GM12878 (cell line): ENCODE results near the gene GCC1. TPM values are rescaled to one million over a fixed set of nuclear protein-coding genes. Genes with fewer than 3 reads are reported as not detected.
A peak's percentile ranks its signal among the peaks of the same experiment; 100 is the strongest.

ENCODE experiments used
- ATAC-seq: fragments of 200-7000 bp; cut with Tn5 transposase; 3 replicates; pipeline ENCODE4 v1.9.1; 2020; ENCODE audit warnings: mild to moderate bottlenecking, moderate library complexity
- BruUV-seq: library from RNA; stranded (reverse); fragments of 400-500 nt; replicated peaks from 2 replicates; lab custom pipeline; 2021; lab: Mats Ljungman, UMichigan
- CTCF ChIA-PET: fragments of 300-600 bp; sonication (Branson Sonifier 250); formaldehyde crosslinking; extraction: SDS; loops from one replicate; lab custom pipeline; 2021; ENCODE audit warnings: inconsistent platforms; lab: Yijun Ruan, JAX
- POLR2A ChIA-PET: fragments of 350-600 bp; formaldehyde crosslinking; extraction: SDS; loops from one replicate; lab custom pipeline; 2021; ENCODE audit warnings: inconsistent platforms; lab: Charles Lee
- RAD21 ChIA-PET: fragments of 300-600 bp; sonication (Branson Sonifier 250); formaldehyde crosslinking; loops from one replicate; lab custom pipeline; 2023; ENCODE audit warnings: antibody characterized with exemption; ENCODE audit not compliant: unreplicated experiment; lab: Charles Lee
- SMC1A ChIA-PET: fragments of 300-600 bp; sonication (Branson Sonifier 250); formaldehyde crosslinking; loops from one replicate; lab custom pipeline; 2023; ENCODE audit not compliant: unreplicated experiment, uncharacterized antibody; lab: Charles Lee
- DNase-seq: peaks from one replicate; pipeline ENCODE4 v3.0.0-alpha.2; 2011; ENCODE audit warnings: low read depth, low spot score
- FAIRE-seq: peaks from 3 replicates; lab custom pipeline; 2011; peaks lifted over from hg19 to GRCh38; lab: Jason Lieb, UNC
- H2AFZ ChIP-seq: 2 replicates; pipeline ENCODE4 v1.6.0; 2011; ENCODE audit warnings: low read depth, low read length, control low read depth; ENCODE audit not compliant: control insufficient read depth
- H3K27ac ChIP-seq: 2 replicates; pipeline ENCODE4 v1.5.1; 2011; ENCODE audit warnings: control low read depth; ENCODE audit not compliant: control insufficient read depth, insufficient read depth
- H3K27me3 ChIP-seq, 2 experiments: replicated peaks in 1 of 2; 2 replicates each; pipeline versions ENCODE4 v1.6.0 to v1.6.1; 2011; ENCODE audit warnings: low read length in 1 of 2; ENCODE audit not compliant: control insufficient read depth in 2 of 2, insufficient read depth in 2 of 2
- H3K36me3 ChIP-seq, 2 experiments: 2 replicates each; pipeline ENCODE4 v1.5.1; 2011; ENCODE audit warnings: low read length in 1 of 2; ENCODE audit not compliant: control insufficient read depth in 2 of 2, insufficient read depth in 2 of 2
- H3K4me1 ChIP-seq: 2 replicates; pipeline ENCODE4 v1.6.1; 2011; ENCODE audit warnings: mild to moderate bottlenecking, low read length, moderate library complexity, mixed read lengths; ENCODE audit not compliant: control insufficient read depth, insufficient read depth
- H3K4me2 ChIP-seq: 2 replicates; pipeline ENCODE4 v1.6.0; 2011; ENCODE audit warnings: control low read depth; ENCODE audit not compliant: control insufficient read depth, insufficient read depth
- H3K4me3 ChIP-seq: fragments of 200-600 bp; sonication (generic); 2 replicates; pipeline ENCODE4 v1.5.1; 2016
- H3K79me2 ChIP-seq: 2 replicates; pipeline ENCODE4 v1.6.0; 2011; ENCODE audit warnings: low read length; ENCODE audit not compliant: control insufficient read depth, insufficient read depth
- H3K9ac ChIP-seq: 2 replicates; pipeline ENCODE4 v1.8.0; 2011; ENCODE audit warnings: low read length, control low read depth, mixed read lengths; ENCODE audit not compliant: control insufficient read depth, insufficient read depth
- H3K9me3 ChIP-seq: replicated peaks from 3 replicates; pipeline ENCODE4 v1.5.1; 2011; ENCODE audit warnings: mild to moderate bottlenecking, low read length; ENCODE audit not compliant: control insufficient read depth, insufficient read depth
- H4K20me1 ChIP-seq: 2 replicates; pipeline ENCODE4 v1.6.0; 2011; ENCODE audit not compliant: control insufficient read depth, insufficient read depth
- ASH2L ChIP-seq: fragments of 300-600, 200-600 bp; sonication (generic); IDR thresholded peaks from 2 replicates; pipeline ENCODE4 v1.6.1; 2017; ENCODE audit warnings: low read depth, mild to moderate bottlenecking, borderline replicate concordance
- CHD4 ChIP-seq: fragments of 200-600 bp; sonication (generic); IDR thresholded peaks from 2 replicates; pipeline ENCODE4 v1.6.1; 2016; ENCODE audit warnings: mild to moderate bottlenecking
- EGR1 ChIP-seq, 2 experiments: IDR thresholded peaks; 1 replicate in 1 of 2; 2 replicates in 1 of 2; pipeline ENCODE4 v1.6.1; 2011 to 2012; ENCODE audit warnings: low read depth in 2 of 2, low read length in 2 of 2, borderline replicate concordance in 1 of 2, mild to moderate bottlenecking in 1 of 2, moderate library complexity in 1 of 2
- ESRRA ChIP-seq: IDR thresholded peaks from 2 replicates; pipeline ENCODE4 v1.6.1; 2012; ENCODE audit warnings: mild to moderate bottlenecking, low read length, improper control_type of control experiment
- IKZF2 ChIP-seq, 2 experiments: fragments of 450-650 bp; IDR thresholded peaks; 2 replicates each; pipeline ENCODE4 v1.6.1; 2017; ENCODE audit warnings: mild to moderate bottlenecking in 2 of 2, moderate library complexity in 2 of 2
- MXI1 ChIP-seq: fragments of 150-350 bp; IDR thresholded peaks from 2 replicates; pipeline ENCODE4 v1.6.1; 2011; ENCODE audit warnings: low read depth, mild to moderate bottlenecking, inconsistent platforms, low read length, improper control_type of control experiment
- NBN ChIP-seq: fragments of 450-650 bp; IDR thresholded peaks from 2 replicates; pipeline ENCODE4 v1.6.1; 2016
- NFIC ChIP-seq: IDR thresholded peaks from 2 replicates; pipeline ENCODE4 v1.6.1; 2012; ENCODE audit warnings: low read depth, mild to moderate bottlenecking, inconsistent platforms, low read length, moderate library complexity
- SMC3 ChIP-seq: IDR thresholded peaks from 2 replicates; pipeline ENCODE4 v1.6.1; 2011; ENCODE audit warnings: low read length, improper control_type of control experiment, borderline replicate concordance
- SUZ12 ChIP-seq: fragments of 200-600 bp; sonication (generic); IDR thresholded peaks from one replicate; pipeline ENCODE4 v1.6.1; 2018; ENCODE audit warnings: antibody characterized with exemption, mild to moderate bottlenecking; ENCODE audit not compliant: unreplicated experiment
- TBL1XR1 ChIP-seq: IDR thresholded peaks from 2 replicates; pipeline ENCODE4 v1.6.1; 2012; ENCODE audit warnings: low read depth, low read length, improper control_type of control experiment
- WGBS: methylation state at CpG from one replicate; pipeline ENCODE4 v1.1.6; 2016; ENCODE audit warnings: low lambda C conversion rate; ENCODE audit not compliant: insufficient replicate concordance, insufficient coverage; ENCODE audit errors: missing lambda C conversion rate; 5-methylcytosine and 5-hydroxymethylcytosine counted together
- in situ Hi-C: fragments of 300-500 bp; cut with MboI; formaldehyde crosslinking; loops from 9 replicates; pipeline ENCODE4 v1.14.3; 2018; ENCODE audit warnings: mixed read lengths
- intact Hi-C: fragments of 100-400 bp; cut with micrococcal nuclease; formaldehyde crosslinking; loops from one replicate; pipeline ENCODE4 v1.14.2; 2022; ENCODE audit not compliant: unreplicated experiment
- polyA plus RNA-seq, 11 experiments: library from polyadenylated mRNA; depleted of rRNA in 4 of 11; unstranded in 6 of 11; stranded (reverse) in 5 of 11; fragments of >200 nt; fragmentation: Nextera tagmentation in 4 of 11; fragmentation: Illumina TruSeq in 1 of 11; extraction: Ambion mirVana in 4 of 11; extraction: Trizol in 1 of 11; gene quantifications; 1 replicate in 1 of 11; 2 replicates in 10 of 11; pipeline versions ENCODE4 v1.2.1 to v1.2.3, GENCODE V29; 2011 to 2016; ENCODE audit warnings: inconsistent platforms in 2 of 11, missing spikeins in 2 of 11, low read depth in 1 of 11
- total RNA-seq, 4 experiments: library from RNA; depleted of rRNA in 3 of 4; stranded (reverse); fragments of >200 nt in 3 of 4; fragmentation: Illumina TruSeq in 1 of 4; extraction: Trizol in 1 of 4; gene quantifications; 2 replicates each; pipeline versions ENCODE4 v1.2.1 to v1.2.3, GENCODE V29; 2013 to 2021
- TF ChIP-seq, protein P1 (sequence below): fragments of 450-650 bp; IDR thresholded peaks from 2 replicates; pipeline ENCODE4 v1.6.1; 2018; ENCODE audit warnings: mild to moderate bottlenecking, low read depth, moderate library complexity; ENCODE audit not compliant: partially characterized antibody
- TF ChIP-seq, protein P2 (sequence below): fragments of 450-650 bp; IDR thresholded peaks from 2 replicates; pipeline ENCODE4 v1.6.1; 2016; ENCODE audit warnings: mild to moderate bottlenecking, moderate library complexity, borderline replicate concordance
- TF ChIP-seq, protein P3 (sequence below): fragments of 450-650 bp; formaldehyde crosslinking; IDR thresholded peaks from 2 replicates; pipeline ENCODE4 v1.4.0; 2022; ENCODE audit warnings: mild to moderate bottlenecking, moderate library complexity

GCC1 gene
- total and polyA plus RNA-seq, 10 of the 15 experiments (the other 5 are each of a cell fraction or from before 2014, with no cell fraction given): 1.8 to 17.2 (median 9.0) TPM

DNA sequence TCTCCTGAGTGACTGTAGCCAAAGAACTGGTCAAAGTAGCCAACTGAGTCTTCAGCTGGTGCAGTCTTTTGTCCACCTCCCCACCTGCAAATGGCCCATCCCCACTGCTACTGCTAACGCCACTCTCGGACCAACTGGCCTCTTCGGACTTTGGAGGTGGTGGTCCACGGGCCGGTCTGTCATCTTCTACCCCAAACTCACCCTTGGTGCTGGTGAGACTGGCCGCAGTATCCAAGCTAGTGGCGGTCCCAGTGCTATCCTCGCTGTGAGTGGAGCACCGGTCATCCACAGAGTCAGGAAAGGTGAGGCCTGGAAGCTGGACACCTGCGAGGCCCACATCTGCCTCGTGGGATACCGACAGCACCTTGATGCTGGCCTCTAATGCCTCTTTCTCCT lies 750 bp downstream of the GCC1 start:
- H3K27ac ChIP-seq: peak overlapping the region; percentile 74
- peak overlapping the region; percentile 97 for H3K4me3 ChIP-seq
- POLR2A ChIA-PET: interaction anchor here (1.0 to 2.5 kb wide), 2 partner anchors 82 to 196 kb away, joined by 3 to 5 read pairs; no protein-coding TSS in a partner anchor
- peaks cover 30% of the 10 kb centered on the region for H3K79me2 ChIP-seq
- CTCF ChIA-PET: interaction anchor here (1.7 to 4.2 kb wide), 2 partner anchors 9 to 44 kb away, joined by 4 to 17 read pairs; partner anchors contain the start of gene FSCN3
- FAIRE-seq: no peak
- H3K27me3 ChIP-seq: no peaks in the 10 kb centered on the region
- SMC1A ChIA-PET: no interaction called here
- intact Hi-C loops: no loop called here
- no peaks in the 10 kb centered on the region for H3K9me3 ChIP-seq
- no peaks in the 10 kb centered on the region for H4K20me1 ChIP-seq
- H3K4me1 ChIP-seq: peaks cover 15% of the 10 kb centered on the region
- peaks cover 3 to 5% of the 10 kb centered on the region in 2 experiments; a peak in 3 of 4 replicates for H3K36me3 ChIP-seq
- H3K4me2 ChIP-seq: peak overlapping the region; percentile 99
- RAD21 ChIA-PET: interaction anchor here (2.0 to 2.5 kb wide), 2 partner anchors 36 to 67 kb away, joined by 5 read pairs; no protein-coding TSS in a partner anchor
- no peak for DNase-seq
- no TSS peak for BruUV-seq
- ATAC-seq: no peak
- H3K9ac ChIP-seq: peak overlapping the region; percentile 91
- H2AFZ ChIP-seq: peak overlapping the region; percentile 94; the same call in 1 of the 2 replicates
- WGBS: 26% methylated on average over 12 of the region's 12 CpGs
- in situ Hi-C loops: no loop called here
- TF ChIP-seq CHD4: no peak
- TF ChIP-seq, protein P1, sequence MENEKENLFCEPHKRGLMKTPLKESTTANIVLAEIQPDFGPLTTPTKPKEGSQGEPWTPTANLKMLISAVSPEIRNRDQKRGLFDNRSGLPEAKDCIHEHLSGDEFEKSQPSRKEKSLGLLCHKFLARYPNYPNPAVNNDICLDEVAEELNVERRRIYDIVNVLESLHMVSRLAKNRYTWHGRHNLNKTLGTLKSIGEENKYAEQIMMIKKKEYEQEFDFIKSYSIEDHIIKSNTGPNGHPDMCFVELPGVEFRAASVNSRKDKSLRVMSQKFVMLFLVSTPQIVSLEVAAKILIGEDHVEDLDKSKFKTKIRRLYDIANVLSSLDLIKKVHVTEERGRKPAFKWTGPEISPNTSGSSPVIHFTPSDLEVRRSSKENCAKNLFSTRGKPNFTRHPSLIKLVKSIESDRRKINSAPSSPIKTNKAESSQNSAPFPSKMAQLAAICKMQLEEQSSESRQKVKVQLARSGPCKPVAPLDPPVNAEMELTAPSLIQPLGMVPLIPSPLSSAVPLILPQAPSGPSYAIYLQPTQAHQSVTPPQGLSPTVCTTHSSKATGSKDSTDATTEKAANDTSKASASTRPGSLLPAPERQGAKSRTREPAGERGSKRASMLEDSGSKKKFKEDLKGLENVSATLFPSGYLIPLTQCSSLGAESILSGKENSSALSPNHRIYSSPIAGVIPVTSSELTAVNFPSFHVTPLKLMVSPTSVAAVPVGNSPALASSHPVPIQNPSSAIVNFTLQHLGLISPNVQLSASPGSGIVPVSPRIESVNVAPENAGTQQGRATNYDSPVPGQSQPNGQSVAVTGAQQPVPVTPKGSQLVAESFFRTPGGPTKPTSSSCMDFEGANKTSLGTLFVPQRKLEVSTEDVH: no peak
- no peak for TF ChIP-seq ASH2L
- no peak for TF ChIP-seq NFIC
- no peak for TF ChIP-seq IKZF2 (IDR thresholded peaks at IDR 0.05)
- TF ChIP-seq SUZ12: no peak
- no peak for TF ChIP-seq TBL1XR1
- no peak for TF ChIP-seq MXI1
- TF ChIP-seq, protein P2, sequence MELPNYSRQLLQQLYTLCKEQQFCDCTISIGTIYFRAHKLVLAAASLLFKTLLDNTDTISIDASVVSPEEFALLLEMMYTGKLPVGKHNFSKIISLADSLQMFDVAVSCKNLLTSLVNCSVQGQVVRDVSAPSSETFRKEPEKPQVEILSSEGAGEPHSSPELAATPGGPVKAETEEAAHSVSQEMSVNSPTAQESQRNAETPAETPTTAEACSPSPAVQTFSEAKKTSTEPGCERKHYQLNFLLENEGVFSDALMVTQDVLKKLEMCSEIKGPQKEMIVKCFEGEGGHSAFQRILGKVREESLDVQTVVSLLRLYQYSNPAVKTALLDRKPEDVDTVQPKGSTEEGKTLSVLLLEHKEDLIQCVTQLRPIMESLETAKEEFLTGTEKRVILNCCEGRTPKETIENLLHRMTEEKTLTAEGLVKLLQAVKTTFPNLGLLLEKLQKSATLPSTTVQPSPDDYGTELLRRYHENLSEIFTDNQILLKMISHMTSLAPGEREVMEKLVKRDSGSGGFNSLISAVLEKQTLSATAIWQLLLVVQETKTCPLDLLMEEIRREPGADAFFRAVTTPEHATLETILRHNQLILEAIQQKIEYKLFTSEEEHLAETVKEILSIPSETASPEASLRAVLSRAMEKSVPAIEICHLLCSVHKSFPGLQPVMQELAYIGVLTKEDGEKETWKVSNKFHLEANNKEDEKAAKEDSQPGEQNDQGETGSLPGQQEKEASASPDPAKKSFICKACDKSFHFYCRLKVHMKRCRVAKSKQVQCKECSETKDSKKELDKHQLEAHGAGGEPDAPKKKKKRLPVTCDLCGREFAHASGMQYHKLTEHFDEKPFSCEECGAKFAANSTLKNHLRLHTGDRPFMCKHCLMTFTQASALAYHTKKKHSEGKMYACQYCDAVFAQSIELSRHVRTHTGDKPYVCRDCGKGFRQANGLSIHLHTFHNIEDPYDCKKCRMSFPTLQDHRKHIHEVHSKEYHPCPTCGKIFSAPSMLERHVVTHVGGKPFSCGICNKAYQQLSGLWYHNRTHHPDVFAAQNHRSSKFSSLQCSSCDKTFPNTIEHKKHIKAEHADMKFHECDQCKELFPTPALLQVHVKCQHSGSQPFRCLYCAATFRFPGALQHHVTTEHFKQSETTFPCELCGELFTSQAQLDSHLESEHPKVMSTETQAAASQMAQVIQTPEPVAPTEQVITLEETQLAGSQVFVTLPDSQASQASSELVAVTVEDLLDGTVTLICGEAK: no peak
- no peak for TF ChIP-seq NBN
- no peak for TF ChIP-seq SMC3
- no peak for TF ChIP-seq ESRRA
- TF ChIP-seq, protein P3, sequence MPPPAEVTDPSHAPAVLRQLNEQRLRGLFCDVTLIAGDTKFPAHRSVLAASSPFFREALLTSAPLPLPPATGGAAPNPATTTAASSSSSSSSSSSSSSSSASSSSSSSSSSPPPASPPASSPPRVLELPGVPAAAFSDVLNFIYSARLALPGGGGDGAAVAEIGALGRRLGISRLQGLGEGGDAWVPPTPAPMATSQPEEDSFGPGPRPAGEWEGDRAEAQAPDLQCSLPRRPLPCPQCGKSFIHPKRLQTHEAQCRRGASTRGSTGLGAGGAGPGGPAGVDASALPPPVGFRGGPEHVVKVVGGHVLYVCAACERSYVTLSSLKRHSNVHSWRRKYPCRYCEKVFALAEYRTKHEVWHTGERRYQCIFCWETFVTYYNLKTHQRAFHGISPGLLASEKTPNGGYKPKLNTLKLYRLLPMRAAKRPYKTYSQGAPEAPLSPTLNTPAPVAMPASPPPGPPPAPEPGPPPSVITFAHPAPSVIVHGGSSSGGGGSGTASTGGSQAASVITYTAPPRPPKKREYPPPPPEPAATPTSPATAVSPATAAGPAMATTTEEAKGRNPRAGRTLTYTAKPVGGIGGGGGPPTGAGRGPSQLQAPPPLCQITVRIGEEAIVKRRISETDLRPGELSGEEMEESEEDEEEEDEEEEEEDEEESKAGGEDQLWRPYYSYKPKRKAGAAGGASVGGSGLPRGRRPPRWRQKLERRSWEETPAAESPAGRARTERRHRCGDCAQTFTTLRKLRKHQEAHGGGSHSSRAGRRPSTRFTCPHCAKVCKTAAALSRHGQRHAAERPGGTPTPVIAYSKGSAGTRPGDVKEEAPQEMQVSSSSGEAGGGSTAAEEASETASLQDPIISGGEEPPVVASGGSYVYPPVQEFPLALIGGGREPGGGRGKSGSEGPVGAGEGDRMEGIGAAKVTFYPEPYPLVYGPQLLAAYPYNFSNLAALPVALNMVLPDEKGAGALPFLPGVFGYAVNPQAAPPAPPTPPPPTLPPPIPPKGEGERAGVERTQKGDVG (CRISPR knock-in tag): no peak
- TF ChIP-seq EGR1 (IDR thresholded peaks at IDR 0.05; ENCODE audit: borderline replicate concordance in 1 of 2, low read depth in 2 of 2, low read length in 2 of 2): no peak
